ENCODE results near the gene GCLM. TPM values are rescaled to one million over a fixed set of nuclear protein-coding genes. Genes with fewer than 3 reads are reported as not detected.
"Not testable (repeated sequence)": the region's sequence is repeated elsewhere in the genome, so short reads cannot be mapped to it uniquely, and the experiment has no call there.

The GCLM gene
- total RNA-seq, 1 donor from 2014 or later = 20.1 TPM

- ATAC-seq (no peak), DNase-seq (ENCODE audit: low spot score) (no peak)
- intact Hi-C loops (cut with DNase I) = no loop called here
These were observed 8.3 kb downstream of the GCLM start for GRCh38 chr1:93900723-93901504.

GRCh38 chr1:93899543-93900207 lies 9.6 kb downstream of the GCLM start:
- intact Hi-C loops (cut with DNase I) = no loop called here
- ATAC-seq (no peak), DNase-seq (ENCODE audit: low spot score) (no peak)

GRCh38 chr1:93888900-93889299 lies 20.3 kb downstream of the GCLM start:
- intact Hi-C loops (cut with DNase I) = no loop called here
- ATAC-seq (no peak), DNase-seq (ENCODE audit: low spot score) (no peak)

GRCh38 chr1:93882269-93882668 lies 27.0 kb downstream of the GCLM start:
- ATAC-seq (no peak), DNase-seq (ENCODE audit: low spot score) (no peak)
- intact Hi-C loops (cut with DNase I) = no loop called here

GRCh38 chr1:93880731-93881130 lies 28.5 kb downstream of the GCLM start:
- ATAC-seq (no peak), DNase-seq (ENCODE audit: low spot score) (no peak)
- intact Hi-C loops (cut with DNase I) = no loop called here

- intact Hi-C loops (cut with DNase I) = no loop called here
These were observed 30.2 kb downstream of the GCLM start, which contains the start of gene DNTTIP2 for GRCh38 chr1:93878889-93879586. Gene DNTTIP2, minus strand, starts transcription at chr1:93879206. Its CDS starts 58 bp downstream, at chr1:93879148.

GRCh38 chr1:93878501-93878888 lies 30.7 kb downstream of the GCLM start:
- peak; percentile 71 for DNase-seq (ENCODE audit: low spot score)
- intact Hi-C loops (cut with DNase I) = no loop called here
- peak; percentile 41 for ATAC-seq

More at GRCh38 chr1:93878889-93879586, 30.2 kb downstream of the GCLM start, which contains the start of gene DNTTIP2:
- peak; percentile 95 for DNase-seq (ENCODE audit: low spot score)
- peak; percentile 99 for ATAC-seq

GRCh38 chr1:93877529-93877928 lies 31.7 kb downstream of the GCLM start:
- ATAC-seq (no peak), DNase-seq (ENCODE audit: low spot score) (no peak)
- intact Hi-C loops (cut with DNase I) = no loop called here

- intact Hi-C loops (cut with DNase I) = no loop called here
- DNase-seq (ENCODE audit: low spot score) (no peak), ATAC-seq (no peak)
These were observed 33.0 kb downstream of the GCLM start for GRCh38 chr1:93876244-93876643.

- ATAC-seq = no peak
- intact Hi-C loops (cut with DNase I) = no loop called here
- DNase-seq (ENCODE audit: low spot score) = no peak
These were observed 35.1 kb downstream of the GCLM start for GRCh38 chr1:93874025-93874651.

- DNase-seq (ENCODE audit: low spot score) = no peak
- intact Hi-C loops (cut with DNase I) = no loop called here
- no peak for ATAC-seq
These were observed 37.9 kb downstream of the GCLM start for GRCh38 chr1:93871366-93871765.

- intact Hi-C loops (cut with DNase I) = no loop called here
- DNase-seq (ENCODE audit: low spot score) = no peak
- no peak for ATAC-seq
These were observed 39.6 kb downstream of the GCLM start for GRCh38 chr1:93869653-93870052.

- intact Hi-C loops (cut with DNase I); ATAC-seq; DNase-seq (ENCODE audit: low spot score): not testable (repeated sequence)
These were observed 40.7 kb downstream of the GCLM start for GRCh38 chr1:93868492-93868891.

GRCh38 chr1:93865253-93865652 lies 44.0 kb downstream of the GCLM start:
- ATAC-seq (no peak), DNase-seq (ENCODE audit: low spot score) (no peak)
- intact Hi-C loops (cut with DNase I) = no loop called here

- intact Hi-C loops (cut with DNase I) = no loop called here
- ATAC-seq = no peak
These were observed 45.1 kb downstream of the GCLM start for GRCh38 chr1:93864175-93864574.

GRCh38 chr1:93857653-93858052 lies 51.6 kb downstream of the GCLM start:
- DNase-seq (ENCODE audit: low spot score); intact Hi-C loops (cut with DNase I); ATAC-seq: not testable (repeated sequence)

More at GRCh38 chr1:93864175-93864574, 45.1 kb downstream of the GCLM start:
- DNase-seq (ENCODE audit: low spot score) = no peak

GRCh38 chr1:93855983-93856382 lies 53.2 kb downstream of the GCLM start:
- DNase-seq (ENCODE audit: low spot score); intact Hi-C loops (cut with DNase I); ATAC-seq: not testable (repeated sequence)

- ATAC-seq = no peak
- intact Hi-C loops (cut with DNase I) = no loop called here
These were observed 55.3 kb downstream of the GCLM start for GRCh38 chr1:93853940-93854339.

GRCh38 chr1:93851878-93852277 lies 57.4 kb downstream of the GCLM start:
- no peak for ATAC-seq
- intact Hi-C loops (cut with DNase I) = no loop called here
- no peak for DNase-seq (ENCODE audit: low spot score)

More at GRCh38 chr1:93853940-93854339, 55.3 kb downstream of the GCLM start:
- DNase-seq (ENCODE audit: low spot score) = no peak
